Measurements from ENCODE around the gene CAPN13. TPM values are rescaled to one million over a fixed set of nuclear protein-coding genes. Genes with fewer than 3 reads are reported as not detected.

CAPN13 gene
- total and polyA plus RNA-seq, 2 experiments from 2014 or later: 0.50 to 0.94 TPM

GRCh38 chr2:30770816-30771576 is 36.2 kb downstream of the CAPN13 start:
- Histone ChIP-seq H3K27me3 (ENCODE audit: insufficient read depth) (no peaks in the 10 kb centered on the region), H3K79me2 (replicated peaks; ENCODE audit: insufficient read depth) (no peaks in the 10 kb centered on the region), H3F3A (replicated peaks; ENCODE audit: low read depth) (no peaks in the 10 kb centered on the region), H3K4me3 (no peak overlapping the region), H2AFZ (no peak overlapping the region), H3K4me1 (ENCODE audit: insufficient read depth) (no peaks in the 10 kb centered on the region), H3K36me3 (ENCODE audit: insufficient read depth) (no peaks in the 10 kb centered on the region), H3K27ac (ENCODE audit: low read depth) (no peak overlapping the region), H3K4me2 (no peak overlapping the region), H4K20me1 (replicated peaks; ENCODE audit: insufficient read depth) (no peaks in the 10 kb centered on the region), H3K9me2 (ENCODE audit: insufficient read depth) (no peaks in the 10 kb centered on the region)
- no peak for TF ChIP-seq ZNF331 (CRISPR knock-in tag; IDR thresholded peaks at IDR 0.05; ENCODE audit: low read depth)
- no peak for TF ChIP-seq REST (IDR thresholded peaks at IDR 0.05; ENCODE audit: unreplicated experiment)
- TF ChIP-seq STAT1 (IDR thresholded peaks at IDR 0.05; ENCODE audit: unreplicated experiment): no peak
- no peak for TF ChIP-seq CREB1 (CRISPR knock-in tag; IDR thresholded peaks at IDR 0.05; ENCODE audit: low read depth)
- TF ChIP-seq POLR2AphosphoS5 (IDR thresholded peaks at IDR 0.05; ENCODE audit: low read depth): no peak
- H3K36me3 Mint-ChIP-seq (ENCODE audit: low read depth): peaks cover 3% of the 10 kb centered on the region; the same call in 1 of the 3 replicates
- peaks cover 9% of the 10 kb centered on the region for H3K4me1 Mint-ChIP-seq
- H3K27me3 Mint-ChIP-seq (ENCODE audit: insufficient read depth, low read depth, poor library complexity): peaks cover 4% of the 10 kb centered on the region
- no peaks in the 10 kb centered on the region; the same call in 2 of the 3 replicates for H3K9me3 Mint-ChIP-seq
- ATAC-seq (no peak), DNase-seq (ENCODE audit: low spot score) (no peak)
- H3K4me3 Mint-ChIP-seq: no peak overlapping the region
- H3K27ac Mint-ChIP-seq: no peak overlapping the region

- DNase-seq (ENCODE audit: low spot score): no peak
- H3K27me3 ChIP-seq (ENCODE audit: insufficient read depth): no peaks in the 10 kb centered on the region
- H3K9me3 Mint-ChIP-seq: no peaks in the 10 kb centered on the region; the same call in 2 of the 3 replicates
- ATAC-seq: no peak
- H4K20me1 ChIP-seq (replicated peaks; ENCODE audit: insufficient read depth): no peaks in the 10 kb centered on the region
- H3K36me3 Mint-ChIP-seq (ENCODE audit: low read depth): peaks cover 3% of the 10 kb centered on the region; the same call in 1 of the 3 replicates
- no peaks in the 10 kb centered on the region for H3K79me2 ChIP-seq (replicated peaks; ENCODE audit: insufficient read depth)
- H3K4me3 ChIP-seq: no peak overlapping the region
- H3K36me3 ChIP-seq (ENCODE audit: insufficient read depth): no peaks in the 10 kb centered on the region
- H3K4me1 Mint-ChIP-seq: peaks cover 7% of the 10 kb centered on the region
- no peak overlapping the region for H3K27ac ChIP-seq (ENCODE audit: low read depth)
- H3K4me2 ChIP-seq: no peak overlapping the region
- H3F3A ChIP-seq (replicated peaks; ENCODE audit: low read depth): no peaks in the 10 kb centered on the region
- no peaks in the 10 kb centered on the region for H3K4me1 ChIP-seq (ENCODE audit: insufficient read depth)
- no peak overlapping the region for H3K4me3 Mint-ChIP-seq
- H3K9me2 ChIP-seq (ENCODE audit: insufficient read depth): no peaks in the 10 kb centered on the region
- no peak overlapping the region for H3K27ac Mint-ChIP-seq
- H3K27me3 Mint-ChIP-seq (ENCODE audit: insufficient read depth, low read depth, poor library complexity): peaks cover 6% of the 10 kb centered on the region
- H2AFZ ChIP-seq: no peak overlapping the region
- TF ChIP-seq CREB1 (CRISPR knock-in tag; IDR thresholded peaks at IDR 0.05; ENCODE audit: low read depth) (no peak), ZNF331 (CRISPR knock-in tag; IDR thresholded peaks at IDR 0.05; ENCODE audit: low read depth) (no peak), STAT1 (IDR thresholded peaks at IDR 0.05; ENCODE audit: unreplicated experiment) (no peak), ZNF462 (CRISPR knock-in tag; IDR thresholded peaks at IDR 0.05) (no peak), EZH2 (IDR thresholded peaks at IDR 0.05; ENCODE audit: low read depth, unreplicated experiment) (no peak), ZNF114 (CRISPR knock-in tag; IDR thresholded peaks at IDR 0.05) (no peak)
These were observed 37.3 kb downstream of the CAPN13 start for GRCh38 chr2:30769891-30770462.
